ENCODE data around the gene BEX4.

Gene BEX4

DNA sequence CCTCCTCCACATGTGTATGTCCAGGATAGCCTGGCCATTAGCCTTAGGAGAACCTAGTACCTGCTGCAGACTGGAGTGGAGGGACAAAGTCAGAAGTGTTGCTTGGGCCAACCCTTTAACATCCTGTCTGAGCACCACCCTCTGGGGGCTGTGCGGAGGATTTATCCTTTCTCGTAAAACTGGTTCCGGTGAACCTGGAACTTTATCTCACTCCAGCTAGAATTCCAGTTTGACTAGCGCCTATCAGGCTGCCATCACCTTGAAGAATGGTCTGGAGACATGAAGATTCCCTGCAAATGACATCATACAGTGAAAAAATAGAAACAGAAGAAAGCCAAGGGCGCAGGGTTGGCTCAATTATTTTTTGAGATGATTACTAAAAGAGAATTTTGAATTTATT, 36.1 kb downstream of the BEX4 start:
- TF ChIP-seq JUND (IDR thresholded peaks at IDR 0.05; ENCODE audit: low read depth), result no peak
- in situ Hi-C loops (cut with HindIII; ENCODE audit: low pct_unique_long_range_greater_than_20kb, low sequenced_read_pairs), result no loop called here
- DNase-seq (ENCODE audit: low read depth in 1 of 2, low spot score in 1 of 2), result peak in 1 of 2 experiments; percentile 5

DNA sequence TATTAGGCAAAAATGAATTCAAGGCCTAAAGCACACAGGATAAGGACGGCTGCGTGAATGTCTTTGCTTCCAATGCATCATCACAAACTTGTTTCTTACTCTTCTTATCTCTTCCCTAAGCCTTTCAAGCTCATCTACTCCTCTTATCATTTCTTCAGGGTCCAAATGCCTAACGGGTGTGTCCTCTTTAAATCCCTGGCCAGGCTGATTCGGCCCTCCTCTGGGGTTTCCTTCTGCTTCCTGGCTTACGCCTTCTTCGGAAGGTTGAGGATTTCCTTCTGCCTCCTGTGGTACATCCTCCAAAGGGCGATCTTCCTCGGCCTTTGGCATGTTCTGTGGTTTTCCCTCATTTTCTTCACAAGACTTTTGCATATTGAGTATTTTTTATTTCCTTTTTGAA, 38.7 kb downstream of the BEX4 start:
- DNase-seq (ENCODE audit: low read depth in 1 of 2, low spot score in 1 of 2), result no peak
- TF ChIP-seq JUND (IDR thresholded peaks at IDR 0.05; ENCODE audit: low read depth), result no peak
- in situ Hi-C loops (cut with HindIII; ENCODE audit: low pct_unique_long_range_greater_than_20kb, low sequenced_read_pairs), result no loop called here

DNA sequence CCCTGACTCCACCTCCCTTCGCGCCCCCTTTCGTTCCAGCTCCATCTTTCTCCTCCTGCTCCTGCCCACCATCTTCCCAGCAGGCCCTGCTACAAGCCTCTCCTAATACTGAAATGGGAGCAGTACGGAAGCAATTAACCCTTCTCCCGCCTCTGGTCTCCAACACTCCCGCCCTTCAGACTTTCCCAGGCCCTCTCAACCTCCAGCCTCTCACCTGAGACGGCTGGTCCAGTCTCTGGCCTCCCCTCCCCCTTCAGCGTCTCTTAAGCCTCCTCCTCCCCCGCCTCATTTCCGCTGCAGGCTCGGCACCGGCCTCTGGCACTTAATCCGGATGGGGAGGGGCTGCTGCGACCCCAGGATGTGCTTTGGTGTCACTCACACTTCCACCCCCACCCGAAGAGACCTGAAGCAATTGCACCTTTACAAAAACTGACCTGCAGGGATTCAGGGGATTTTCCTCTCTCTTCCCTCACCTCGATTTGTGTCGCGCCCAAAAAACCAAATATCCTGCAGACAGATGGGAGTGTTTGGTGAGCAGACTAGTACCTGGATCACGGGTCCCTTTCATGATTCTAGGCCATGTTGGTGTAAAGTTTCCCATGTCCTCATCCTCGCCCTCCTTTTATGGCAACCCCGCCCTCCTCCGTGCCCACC, 39.4 kb downstream of the BEX4 start:
- TF ChIP-seq JUND (IDR thresholded peaks at IDR 0.05; ENCODE audit: low read depth), result no peak
- in situ Hi-C loops (cut with HindIII; ENCODE audit: low pct_unique_long_range_greater_than_20kb, low sequenced_read_pairs), result no loop called here
- peak in 1 of 2 experiments; percentile 49 for DNase-seq (ENCODE audit: low read depth in 1 of 2, low spot score in 1 of 2)

DNA sequence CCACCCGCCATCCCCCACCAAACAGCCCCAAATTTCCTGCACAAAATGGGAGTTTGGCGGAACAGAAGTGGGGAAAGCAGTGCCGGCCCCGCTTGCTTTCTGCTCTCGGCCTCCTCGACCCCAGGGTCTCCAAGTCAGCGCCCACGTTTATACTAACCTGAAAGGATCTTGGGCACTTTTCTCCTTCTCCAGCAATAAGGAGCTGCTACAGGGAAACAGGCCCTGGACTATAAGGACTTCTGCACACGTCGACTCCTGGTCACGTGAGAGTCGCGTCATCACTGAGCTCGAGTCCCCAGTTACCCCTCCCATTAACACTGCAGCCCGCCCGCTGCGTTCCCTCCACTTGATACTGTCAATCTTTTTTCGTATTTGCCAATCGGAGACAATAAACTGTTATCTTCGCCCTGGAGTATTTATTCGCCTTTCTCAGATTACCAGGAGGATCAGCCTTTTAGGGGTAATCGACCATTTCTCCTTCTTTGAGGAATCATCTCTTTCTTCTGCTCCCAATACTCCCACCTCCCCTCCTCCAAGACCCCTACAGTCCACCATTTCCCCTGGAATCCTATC, 40.1 kb downstream of the BEX4 start, which contains the start of gene TCEAL8:
TCEAL8 (minus strand) TSS at position 235 of the 573 bp plus-strand sequence. CDS start 1,176 bp downstream, outside the sequence.
- peak; percentile 23 to 59 for DNase-seq (ENCODE audit: low read depth in 1 of 2, low spot score in 1 of 2)
- no peak for TF ChIP-seq JUND (IDR thresholded peaks at IDR 0.05; ENCODE audit: low read depth)
- in situ Hi-C loops (cut with HindIII; ENCODE audit: low pct_unique_long_range_greater_than_20kb, low sequenced_read_pairs), result no loop called here

DNA sequence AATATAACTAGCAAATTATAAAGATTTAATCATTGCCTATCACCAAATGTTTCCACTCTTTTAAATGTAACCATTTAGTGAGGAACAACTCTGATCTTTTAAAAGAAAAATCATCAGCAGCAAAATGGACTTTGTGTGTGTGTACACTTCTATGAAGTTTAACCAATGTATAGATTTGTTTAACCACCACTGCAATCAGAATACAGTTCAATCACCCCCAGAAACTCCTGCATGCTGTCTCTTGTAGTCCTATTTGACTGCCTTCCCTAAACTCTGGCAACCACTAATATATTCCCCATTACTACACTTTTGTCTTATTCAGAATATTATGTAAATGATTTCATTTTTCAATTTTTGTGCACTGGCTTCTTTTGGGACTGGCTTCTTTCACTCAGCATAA, 41.7 kb downstream of the BEX4 start:
- in situ Hi-C loops (cut with HindIII; ENCODE audit: low pct_unique_long_range_greater_than_20kb, low sequenced_read_pairs), result no loop called here

DNA sequence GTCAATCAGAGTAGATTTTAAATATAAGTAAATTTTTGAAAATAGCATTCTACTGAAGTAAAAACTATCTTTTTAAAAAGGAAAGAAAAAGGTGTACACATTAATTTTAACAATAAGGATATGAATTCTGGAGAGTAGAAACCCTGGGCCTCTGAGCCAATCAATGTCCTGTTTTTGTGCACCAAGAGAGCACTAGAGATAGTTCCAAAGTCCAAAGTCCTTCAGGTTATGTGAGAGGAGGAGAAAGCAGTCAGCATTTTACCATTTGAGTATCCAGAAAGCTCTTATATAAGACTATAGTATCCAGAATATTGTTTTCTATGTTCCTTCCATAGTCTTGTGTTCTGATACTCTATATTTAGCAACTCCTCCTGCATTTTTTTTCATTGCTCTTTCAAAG, 43.4 kb downstream of the BEX4 start:
- DNase-seq (ENCODE audit: low read depth in 1 of 2, low spot score in 1 of 2), result no peak
- TF ChIP-seq JUND (IDR thresholded peaks at IDR 0.05; ENCODE audit: low read depth), result no peak
- in situ Hi-C loops (cut with HindIII; ENCODE audit: low pct_unique_long_range_greater_than_20kb, low sequenced_read_pairs), result no loop called here

More for the DNA sequence above, 41.7 kb downstream of the BEX4 start:
- no peak for DNase-seq (ENCODE audit: low read depth in 1 of 2, low spot score in 1 of 2)
- no peak for TF ChIP-seq JUND (IDR thresholded peaks at IDR 0.05; ENCODE audit: low read depth)
